ENCODE results near the gene ASS1. TPM values are rescaled to one million over a fixed set of nuclear protein-coding genes. Genes with fewer than 3 reads are reported as not detected.

Gene ASS1
- total RNA-seq, 1 experiment from 2014 or later: 255 TPM

- POLR2A ChIA-PET (ENCODE audit: unreplicated experiment): no interaction called here
- Histone ChIP-seq H3K4me3 (no peak overlapping the region), H3K27me3 (ENCODE audit: insufficient read depth, low read depth) (no peaks in the 10 kb centered on the region), H3K79me2 (ENCODE audit: low read depth) (no peaks in the 10 kb centered on the region), H3K9me2 (ENCODE audit: insufficient read depth) (no peaks in the 10 kb centered on the region), H3K9me3 (ENCODE audit: insufficient read depth, low read depth) (no peaks in the 10 kb centered on the region), H3K27ac (no peak overlapping the region), H2AFZ (no peak overlapping the region), H3K36me3 (ENCODE audit: low read depth) (no peaks in the 10 kb centered on the region), H3F3A (ENCODE audit: insufficient read depth, low read depth) (peaks cover 22% of the 10 kb centered on the region; the same call in 1 of the 2 replicates), H3K4me1 (replicated peaks; ENCODE audit: insufficient read depth) (peaks cover 24% of the 10 kb centered on the region), H4K20me1 (ENCODE audit: insufficient read depth) (no peaks in the 10 kb centered on the region; the same call in 1 of the 2 replicates), H3K4me2 (no peak overlapping the region)
- BruUV-seq (replicated peaks): no TSS peak
- CTCF ChIA-PET: no interaction called here
- no peak for DNase-seq
- intact Hi-C loops (cut with micrococcal nuclease; ENCODE audit: unreplicated experiment): no loop called here
- TF ChIP-seq CTCF (conservative IDR thresholded peaks at IDR 0.05): no peak
- no peak for TF ChIP-seq EZH2 (IDR thresholded peaks at IDR 0.05; ENCODE audit: low read depth)
These were observed 52.4 kb downstream of the ASS1 start for GRCh38 chr9:130497139-130497538.

- POLR2A ChIA-PET (ENCODE audit: unreplicated experiment): no interaction called here
- Histone ChIP-seq H2AFZ (no peak overlapping the region), H3K4me1 (replicated peaks; ENCODE audit: insufficient read depth) (peaks cover 24% of the 10 kb centered on the region), H3K27me3 (ENCODE audit: insufficient read depth, low read depth) (no peaks in the 10 kb centered on the region), H3K36me3 (ENCODE audit: low read depth) (no peaks in the 10 kb centered on the region), H3K9me3 (ENCODE audit: insufficient read depth, low read depth) (no peaks in the 10 kb centered on the region), H3K9me2 (ENCODE audit: insufficient read depth) (no peaks in the 10 kb centered on the region), H3K27ac (no peak overlapping the region), H4K20me1 (ENCODE audit: insufficient read depth) (no peaks in the 10 kb centered on the region), H3F3A (ENCODE audit: insufficient read depth, low read depth) (peaks cover 22% of the 10 kb centered on the region; the same call in 1 of the 2 replicates), H3K4me2 (no peak overlapping the region), H3K79me2 (ENCODE audit: low read depth) (no peaks in the 10 kb centered on the region), H3K4me3 (no peak overlapping the region)
- BruUV-seq (replicated peaks): no TSS peak
- intact Hi-C loops (cut with micrococcal nuclease; ENCODE audit: unreplicated experiment): no loop called here
- no peak for DNase-seq
- CTCF ChIA-PET: no interaction called here
- TF ChIP-seq EZH2 (IDR thresholded peaks at IDR 0.05; ENCODE audit: low read depth) (no peak), CTCF (conservative IDR thresholded peaks at IDR 0.05) (no peak)
These were observed 53.6 kb downstream of the ASS1 start for GRCh38 chr9:130498298-130498917.

- intact Hi-C loops (cut with micrococcal nuclease; ENCODE audit: unreplicated experiment): loop anchor here (1.0 kb wide), 1 partner anchor 79 kb away; no protein-coding TSS in a partner anchor
- TF ChIP-seq CTCF (conservative IDR thresholded peaks at IDR 0.05) (no peak), EZH2 (IDR thresholded peaks at IDR 0.05; ENCODE audit: low read depth) (no peak)
- ChIA-PET CTCF (interaction anchor here (1.5 kb wide), 1 partner anchor 71 kb away, joined by 15 read pairs; no protein-coding TSS in a partner anchor), POLR2A (ENCODE audit: unreplicated experiment) (interaction anchor here (0.5 to 0.9 kb wide), 6 partner anchors 80 to 511 kb away, joined by 3 to 19 read pairs (median 4); partner anchors contain the start of gene FUBP3)
- no TSS peak for BruUV-seq (replicated peaks)
- DNase-seq: no peak
- Histone ChIP-seq H3K27me3 (ENCODE audit: insufficient read depth, low read depth) (no peaks in the 10 kb centered on the region), H3F3A (ENCODE audit: insufficient read depth, low read depth) (peaks cover 22% of the 10 kb centered on the region; the same call in 1 of the 2 replicates), H3K79me2 (ENCODE audit: low read depth) (no peaks in the 10 kb centered on the region), H3K9me2 (ENCODE audit: insufficient read depth) (no peaks in the 10 kb centered on the region), H3K27ac (no peak overlapping the region), H3K9me3 (ENCODE audit: insufficient read depth, low read depth) (no peaks in the 10 kb centered on the region), H3K36me3 (ENCODE audit: low read depth) (no peaks in the 10 kb centered on the region), H3K4me3 (no peak overlapping the region), H2AFZ (no peak overlapping the region), H3K4me1 (replicated peaks; ENCODE audit: insufficient read depth) (peaks cover 24% of the 10 kb centered on the region), H4K20me1 (ENCODE audit: insufficient read depth) (no peaks in the 10 kb centered on the region), H3K4me2 (peak overlapping the region; percentile 30; the same call in 1 of the 2 replicates)
These were observed 54.3 kb downstream of the ASS1 start for GRCh38 chr9:130498918-130499698.

Measured in PC-9 (cell line).